Measurements from ENCODE around the gene ARL10.

DNA sequence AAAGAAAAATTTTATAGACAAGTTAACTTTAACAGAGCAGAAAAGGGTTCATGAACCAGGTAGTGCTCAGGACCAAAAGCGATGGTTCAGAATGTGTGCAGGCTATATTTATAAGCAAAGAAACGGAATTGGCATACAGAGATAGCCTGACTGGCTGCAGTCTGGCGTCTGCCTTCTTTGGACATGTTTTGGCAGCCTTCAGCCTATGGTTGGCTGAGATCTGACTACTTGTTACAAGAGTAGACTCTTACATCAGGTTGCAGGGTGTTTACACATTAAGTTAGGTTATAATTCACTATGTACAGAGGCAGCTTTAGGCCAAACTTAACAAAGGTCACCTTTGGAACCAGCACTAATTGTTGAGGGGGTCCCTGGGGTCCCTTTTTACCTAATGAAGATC is 16.1 kb downstream of the ARL10 start:
- TF ChIP-seq, protein P1, sequence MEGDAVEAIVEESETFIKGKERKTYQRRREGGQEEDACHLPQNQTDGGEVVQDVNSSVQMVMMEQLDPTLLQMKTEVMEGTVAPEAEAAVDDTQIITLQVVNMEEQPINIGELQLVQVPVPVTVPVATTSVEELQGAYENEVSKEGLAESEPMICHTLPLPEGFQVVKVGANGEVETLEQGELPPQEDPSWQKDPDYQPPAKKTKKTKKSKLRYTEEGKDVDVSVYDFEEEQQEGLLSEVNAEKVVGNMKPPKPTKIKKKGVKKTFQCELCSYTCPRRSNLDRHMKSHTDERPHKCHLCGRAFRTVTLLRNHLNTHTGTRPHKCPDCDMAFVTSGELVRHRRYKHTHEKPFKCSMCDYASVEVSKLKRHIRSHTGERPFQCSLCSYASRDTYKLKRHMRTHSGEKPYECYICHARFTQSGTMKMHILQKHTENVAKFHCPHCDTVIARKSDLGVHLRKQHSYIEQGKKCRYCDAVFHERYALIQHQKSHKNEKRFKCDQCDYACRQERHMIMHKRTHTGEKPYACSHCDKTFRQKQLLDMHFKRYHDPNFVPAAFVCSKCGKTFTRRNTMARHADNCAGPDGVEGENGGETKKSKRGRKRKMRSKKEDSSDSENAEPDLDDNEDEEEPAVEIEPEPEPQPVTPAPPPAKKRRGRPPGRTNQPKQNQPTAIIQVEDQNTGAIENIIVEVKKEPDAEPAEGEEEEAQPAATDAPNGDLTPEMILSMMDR (IDR thresholded peaks at IDR 0.05; ENCODE audit: low read depth, low read length, poor library complexity, severe bottlenecking): no peak
- no peak for TF ChIP-seq EZH2phosphoT487 (IDR thresholded peaks at IDR 0.05; ENCODE audit: borderline replicate concordance, low read length)

Data from DOHH2 (cell line).